GM12878 (cell line): ENCODE measurements around the gene CD300A.
A peak's percentile ranks its signal among the peaks of the same experiment; 100 is the strongest.

Source experiments
- BHLHE40 ChIP-seq, 2 experiments: fragments of 450-650 bp in 1 of 2; IDR thresholded peaks; 2 replicates each; pipeline ENCODE4 v1.6.1; 2011 to 2017; ENCODE audit warnings: low read depth in 2 of 2, borderline replicate concordance in 1 of 2, improper control_type of control experiment in 1 of 2, low read length in 1 of 2, mild to moderate bottlenecking in 1 of 2
- CTCF ChIP-seq, 3 experiments: IDR thresholded peaks in 2 of 3; conservative IDR thresholded peaks in 1 of 3; 2 replicates each; pipeline ENCODE4 v1.5.1; 2011; ENCODE audit warnings: low read depth in 3 of 3, low read length in 3 of 3, mild to moderate bottlenecking in 3 of 3, control low read depth in 2 of 3, moderate library complexity in 2 of 3, inconsistent platforms in 1 of 3, mixed read lengths in 1 of 3; ENCODE audit not compliant: control insufficient read depth in 2 of 3, insufficient read depth in 1 of 3; ENCODE audit errors: extremely low read depth in 1 of 3
- EP300 ChIP-seq, 2 experiments: fragments of 150-350 bp in 1 of 2; IDR thresholded peaks; 2 replicates each; pipeline ENCODE4 v1.6.1; 2011 to 2012; ENCODE audit warnings: low read depth in 2 of 2, low read length in 2 of 2, borderline replicate concordance in 1 of 2, improper control_type of control experiment in 1 of 2, inconsistent platforms in 1 of 2; ENCODE audit not compliant: control insufficient read depth in 1 of 2
- EZH2 ChIP-seq: IDR thresholded peaks from 2 replicates; pipeline ENCODE4 v1.6.1; 2012; ENCODE audit warnings: low read depth, mild to moderate bottlenecking, control low read depth, inconsistent platforms, low read length, borderline replicate concordance; ENCODE audit not compliant: control insufficient read depth
- POLR2A ChIP-seq: IDR thresholded peaks from 2 replicates; pipeline ENCODE4 v1.6.1; 2011; ENCODE audit warnings: low read depth, mild to moderate bottlenecking, low read length
- POLR2AphosphoS5 ChIP-seq: IDR thresholded peaks from 2 replicates; pipeline ENCODE4 v1.6.1; 2011; ENCODE audit warnings: mild to moderate bottlenecking, low read length, inconsistent platforms
- POU2F2 ChIP-seq: IDR thresholded peaks from 3 replicates; pipeline ENCODE4 v1.6.1; 2011; ENCODE audit warnings: low read depth, mild to moderate bottlenecking, low read length, borderline replicate concordance
- SIN3A ChIP-seq: IDR thresholded peaks from 2 replicates; pipeline ENCODE4 v1.6.1; 2012; ENCODE audit warnings: low read depth, low read length, improper control_type of control experiment
- SP1 ChIP-seq: IDR thresholded peaks from one replicate; pipeline ENCODE4 v1.6.1; 2011; ENCODE audit warnings: low read depth, low read length
- TAF1 ChIP-seq: IDR thresholded peaks from 2 replicates; pipeline ENCODE4 v1.6.1; 2011; ENCODE audit warnings: mild to moderate bottlenecking, low read depth, low read length, borderline replicate concordance

- TF ChIP-seq EZH2 (no peak), POU2F2 (no peak), CTCF (IDR thresholded peaks at IDR 0.05 in 2 of 3, conservative IDR thresholded peaks at IDR 0.05 in 1 of 3; ENCODE audit: control insufficient read depth in 2 of 3, extremely low read depth in 1 of 3, insufficient read depth in 1 of 3, low read depth in 3 of 3, low read length in 3 of 3) (no peak), POLR2A (no peak), SP1 (no peak), POLR2AphosphoS5 (no peak; the same call in 1 of the 2 replicates), BHLHE40 (IDR thresholded peaks at IDR 0.05; ENCODE audit: borderline replicate concordance in 1 of 2, low read depth in 2 of 2, low read length in 1 of 2) (peak in 1 of 2 experiments; percentile 48; a peak in 1 of 4 replicates), TAF1 (no peak), SIN3A (no peak), EP300 (IDR thresholded peaks at IDR 0.05; ENCODE audit: borderline replicate concordance in 1 of 2, control insufficient read depth in 1 of 2, low read depth in 2 of 2, low read length in 2 of 2) (no peak)
These were observed 1.6 kb upstream of the CD300A start for GRCh38 chr17:74464730-74465377.
